ENCODE results near the gene SGSM1.

The SGSM1 gene

DNA sequence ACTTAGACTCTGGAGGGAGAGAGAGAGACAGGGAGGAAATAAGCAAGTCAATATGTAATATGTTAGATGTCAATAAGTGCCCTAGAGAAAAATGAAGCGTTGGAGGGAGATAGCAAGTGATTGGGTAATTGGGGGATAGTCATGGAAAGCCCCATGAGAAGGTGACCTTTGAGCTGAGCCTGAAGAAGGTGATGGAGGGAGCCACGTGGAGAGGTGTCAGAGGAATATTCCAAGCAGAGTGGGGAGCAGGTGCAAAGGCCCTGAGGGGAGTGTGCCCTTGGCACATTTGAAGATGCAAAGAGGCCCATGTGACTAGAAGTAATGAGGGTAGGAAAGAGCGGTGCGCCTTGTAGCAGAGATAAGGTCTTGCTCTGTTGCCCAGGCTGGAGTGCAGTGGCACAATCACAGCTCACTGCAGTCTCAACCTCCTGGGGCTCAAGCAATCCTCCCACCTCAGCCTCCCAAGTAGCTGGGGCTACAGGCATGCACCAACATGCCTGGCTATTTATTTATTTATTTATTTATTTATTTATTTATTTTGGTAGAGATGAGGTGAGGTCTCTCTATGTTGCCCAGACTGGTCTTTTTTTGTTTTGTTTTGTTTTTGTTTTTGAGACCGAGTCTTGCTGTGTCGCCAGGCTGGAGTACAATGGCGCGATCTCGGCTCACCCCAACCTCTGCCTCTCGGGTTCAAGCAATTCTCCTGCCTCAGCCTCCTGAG is 138.4 kb downstream of the SGSM1 start:
- TF ChIP-seq CTCF (IDR thresholded peaks at IDR 0.05; ENCODE audit: low read depth, low read length, poor library complexity, severe bottlenecking) (no peak), EZH2phosphoT487 (IDR thresholded peaks at IDR 0.05; ENCODE audit: borderline replicate concordance, low read length) (no peak)
- H3F3A ChIP-seq (ENCODE audit: control insufficient read depth, insufficient read depth) = no peaks in the 10 kb centered on the region
- no peaks in the 10 kb centered on the region for H3K4me1 ChIP-seq (ENCODE audit: control insufficient read depth, low read length)
- no peaks in the 10 kb centered on the region for H3K9me3 ChIP-seq (ENCODE audit: control insufficient read depth, insufficient read depth, low read length)
- H3K4me2 ChIP-seq (ENCODE audit: low read length) = no peak overlapping the region
- H3K27ac ChIP-seq (ENCODE audit: low read depth, low read length) = no peak overlapping the region
- no peaks in the 10 kb centered on the region for H3K27me3 ChIP-seq (ENCODE audit: control insufficient read depth, low read length)
- no peaks in the 10 kb centered on the region for H3K9me2 ChIP-seq (replicated peaks; ENCODE audit: control insufficient read depth, low read length)
- H3K79me2 ChIP-seq (ENCODE audit: control insufficient read depth, low read length) = no peaks in the 10 kb centered on the region
- no peak overlapping the region for H3K4me3 ChIP-seq (ENCODE audit: low read length)
- H4K20me1 ChIP-seq (ENCODE audit: control insufficient read depth, insufficient read depth, low read depth, low read length) = no peaks in the 10 kb centered on the region
- H3K36me3 ChIP-seq (ENCODE audit: control insufficient read depth, low read length) = no peaks in the 10 kb centered on the region

DNA sequence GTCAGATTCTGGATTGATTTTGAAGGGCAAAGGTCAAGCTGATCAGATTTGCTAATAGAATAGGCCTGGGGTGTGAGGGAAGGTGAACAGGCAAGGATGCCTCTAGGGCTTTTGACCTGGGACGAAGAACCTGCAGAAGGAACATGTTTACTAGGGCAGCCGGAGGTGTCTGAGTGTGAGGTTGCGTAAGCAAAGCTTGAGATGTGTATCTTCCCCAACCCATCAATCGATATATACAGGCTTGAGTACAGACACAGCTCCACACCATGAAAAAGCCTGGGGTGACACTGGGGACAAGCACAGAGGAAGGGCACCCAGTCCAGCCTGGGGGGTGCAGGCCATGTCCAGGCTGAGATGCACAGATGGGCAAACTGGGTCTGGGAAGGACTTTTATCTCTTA is 139.4 kb downstream of the SGSM1 start:
- H3K4me3 ChIP-seq (ENCODE audit: low read length) = no peak overlapping the region
- TF ChIP-seq CTCF (IDR thresholded peaks at IDR 0.05; ENCODE audit: low read depth, low read length, poor library complexity, severe bottlenecking) = no peak
- H3K4me1 ChIP-seq (ENCODE audit: control insufficient read depth, low read length) = no peaks in the 10 kb centered on the region
- no peaks in the 10 kb centered on the region for H3K36me3 ChIP-seq (ENCODE audit: control insufficient read depth, low read length)
- H3K9me3 ChIP-seq (ENCODE audit: control insufficient read depth, insufficient read depth, low read length) = no peaks in the 10 kb centered on the region
- H3K27ac ChIP-seq (ENCODE audit: low read depth, low read length) = no peak overlapping the region
- H3F3A ChIP-seq (ENCODE audit: control insufficient read depth, insufficient read depth) = no peaks in the 10 kb centered on the region
- H4K20me1 ChIP-seq (ENCODE audit: control insufficient read depth, insufficient read depth, low read depth, low read length) = no peaks in the 10 kb centered on the region
- no peaks in the 10 kb centered on the region for H3K27me3 ChIP-seq (ENCODE audit: control insufficient read depth, low read length)
- H3K4me2 ChIP-seq (ENCODE audit: low read length) = no peak overlapping the region
- no peaks in the 10 kb centered on the region for H3K79me2 ChIP-seq (ENCODE audit: control insufficient read depth, low read length)
- no peaks in the 10 kb centered on the region for H3K9me2 ChIP-seq (replicated peaks; ENCODE audit: control insufficient read depth, low read length)

- no peaks in the 10 kb centered on the region for H4K20me1 ChIP-seq (ENCODE audit: control insufficient read depth, insufficient read depth, low read depth, low read length)
- no peaks in the 10 kb centered on the region for H3K79me2 ChIP-seq (ENCODE audit: control insufficient read depth, low read length)
- H3K9me2 ChIP-seq (replicated peaks; ENCODE audit: control insufficient read depth, low read length) = no peaks in the 10 kb centered on the region
- no peaks in the 10 kb centered on the region for H3K9me3 ChIP-seq (ENCODE audit: control insufficient read depth, insufficient read depth, low read length)
- H3K4me2 ChIP-seq (ENCODE audit: low read length) = no peak overlapping the region
- H3K36me3 ChIP-seq (ENCODE audit: control insufficient read depth, low read length) = no peaks in the 10 kb centered on the region
- H3K4me3 ChIP-seq (ENCODE audit: low read length) = no peak overlapping the region
- TF ChIP-seq EZH2phosphoT487 (IDR thresholded peaks at IDR 0.05; ENCODE audit: borderline replicate concordance, low read length) (no peak), CTCF (IDR thresholded peaks at IDR 0.05; ENCODE audit: low read depth, low read length, poor library complexity, severe bottlenecking) (no peak)
- H3K27ac ChIP-seq (ENCODE audit: low read depth, low read length) = no peak overlapping the region
- H3K4me1 ChIP-seq (ENCODE audit: control insufficient read depth, low read length) = 0 out of 2 replicates have a peak, but pooled peaks cover 4% of the 10 kb centered on the region
- H3F3A ChIP-seq (ENCODE audit: control insufficient read depth, insufficient read depth) = no peaks in the 10 kb centered on the region
- H3K27me3 ChIP-seq (ENCODE audit: control insufficient read depth, low read length) = no peaks in the 10 kb centered on the region
These were observed 141.4 kb downstream of the SGSM1 start for GRCh38 chr22:24947383-24947782.

Data from DOHH2 (cell line).